Left ventricle myocardium inferior (tissue), 1 donor: ENCODE results near the gene THAP3. TPM values are rescaled to one million over a fixed set of nuclear protein-coding genes. Genes with fewer than 3 reads are reported as not detected.

Experiments
- DNase-seq: peaks from one replicate; pipeline ENCODE4 v3.0.0-alpha.2; 2020
- H3K27ac ChIP-seq: fragments of 200-600 bp; replicated peaks from 2 replicates; pipeline ENCODE4 v1.8.0; 2021
- H3K27me3 ChIP-seq: fragments of 200-600 bp; 2 replicates; pipeline ENCODE4 v1.8.0; 2021; ENCODE audit warnings: low read depth
- H3K36me3 ChIP-seq: fragments of 200-600 bp; 2 replicates; pipeline ENCODE4 v1.8.0; 2021
- H3K4me1 ChIP-seq: fragments of 200-600 bp; 2 replicates; pipeline ENCODE4 v1.8.0; 2021
- H3K4me3 ChIP-seq: fragments of 200-600 bp; 2 replicates; pipeline ENCODE4 v1.8.0; 2021; ENCODE audit warnings: mild to moderate bottlenecking, moderate library complexity
- H3K9me3 ChIP-seq: fragments of 200-600 bp; replicated peaks from 2 replicates; pipeline ENCODE4 v1.8.0; 2021
- intact Hi-C: fragments of 100-400 bp; cut with micrococcal nuclease; formaldehyde crosslinking; loops from one replicate; pipeline ENCODE4 v1.11.0; 2022
- total RNA-seq: library from RNA; stranded (reverse); fragmentation: NEBNext Ultra II Directional; extraction: Animal tissue kit (Norgen Biotek cat#: 25700); gene quantifications from one replicate; pipeline ENCODE4 v1.2.1, GENCODE V29; 2021
- TF ChIP-seq, protein P1 (sequence below): fragments of 200-600 bp; IDR thresholded peaks from 2 replicates; pipeline ENCODE4 v1.8.0; 2021; ENCODE audit warnings: antibody characterized with exemption, mild to moderate bottlenecking, borderline replicate concordance
- donor health status: DM: no; HTN: yes; CAD: no; lungs with severe emphysema.

THAP3 gene
- total RNA-seq, 1 donor from 2014 or later: 14.9 TPM

DNA sequence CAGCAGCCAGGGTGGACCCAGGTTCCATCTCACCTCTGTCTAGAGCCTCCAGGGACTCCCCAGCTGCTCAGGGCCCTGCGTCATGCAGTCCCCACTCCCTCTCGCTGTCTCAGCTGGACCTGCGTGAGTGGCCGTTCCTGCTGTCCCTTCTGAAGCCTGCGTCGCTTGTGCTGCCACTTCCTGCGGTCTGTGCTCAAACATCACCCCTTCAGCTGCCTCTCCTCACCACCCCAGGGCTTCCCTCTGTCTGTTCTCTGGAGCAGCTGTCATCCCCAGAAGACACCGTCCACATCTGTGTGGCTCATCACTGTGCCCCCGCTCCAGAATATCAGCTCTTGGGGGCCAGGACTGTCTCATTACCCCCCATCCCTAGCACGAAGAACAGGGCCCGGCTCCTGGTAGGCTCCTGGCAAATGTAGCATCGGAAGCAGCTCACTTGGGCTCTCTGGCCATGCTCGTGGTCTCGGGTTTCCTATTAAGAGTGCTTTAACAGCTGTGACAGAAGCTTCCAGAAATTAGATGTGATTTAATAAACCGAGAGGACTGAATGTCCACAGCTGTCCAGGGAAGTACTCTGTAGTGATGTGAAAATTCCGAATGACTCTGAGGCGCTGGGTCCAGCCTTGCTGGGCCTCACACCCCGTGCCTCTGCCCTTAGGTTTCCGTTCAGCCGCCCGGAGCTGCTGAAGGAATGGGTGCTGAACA is 3.3 kb downstream of the THAP3 start:
- no peak overlapping the region for H3K4me3 ChIP-seq
- DNase-seq: no peak
- intact Hi-C loops: no loop called here
- H3K4me1 ChIP-seq: peaks cover 37% of the 10 kb centered on the region
- TF ChIP-seq, protein P1, sequence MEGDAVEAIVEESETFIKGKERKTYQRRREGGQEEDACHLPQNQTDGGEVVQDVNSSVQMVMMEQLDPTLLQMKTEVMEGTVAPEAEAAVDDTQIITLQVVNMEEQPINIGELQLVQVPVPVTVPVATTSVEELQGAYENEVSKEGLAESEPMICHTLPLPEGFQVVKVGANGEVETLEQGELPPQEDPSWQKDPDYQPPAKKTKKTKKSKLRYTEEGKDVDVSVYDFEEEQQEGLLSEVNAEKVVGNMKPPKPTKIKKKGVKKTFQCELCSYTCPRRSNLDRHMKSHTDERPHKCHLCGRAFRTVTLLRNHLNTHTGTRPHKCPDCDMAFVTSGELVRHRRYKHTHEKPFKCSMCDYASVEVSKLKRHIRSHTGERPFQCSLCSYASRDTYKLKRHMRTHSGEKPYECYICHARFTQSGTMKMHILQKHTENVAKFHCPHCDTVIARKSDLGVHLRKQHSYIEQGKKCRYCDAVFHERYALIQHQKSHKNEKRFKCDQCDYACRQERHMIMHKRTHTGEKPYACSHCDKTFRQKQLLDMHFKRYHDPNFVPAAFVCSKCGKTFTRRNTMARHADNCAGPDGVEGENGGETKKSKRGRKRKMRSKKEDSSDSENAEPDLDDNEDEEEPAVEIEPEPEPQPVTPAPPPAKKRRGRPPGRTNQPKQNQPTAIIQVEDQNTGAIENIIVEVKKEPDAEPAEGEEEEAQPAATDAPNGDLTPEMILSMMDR: no peak
- no peaks in the 10 kb centered on the region for H3K27me3 ChIP-seq
- no peaks in the 10 kb centered on the region for H3K9me3 ChIP-seq
- no peak overlapping the region for H3K27ac ChIP-seq
- H3K36me3 ChIP-seq: peaks cover 62% of the 10 kb centered on the region

DNA sequence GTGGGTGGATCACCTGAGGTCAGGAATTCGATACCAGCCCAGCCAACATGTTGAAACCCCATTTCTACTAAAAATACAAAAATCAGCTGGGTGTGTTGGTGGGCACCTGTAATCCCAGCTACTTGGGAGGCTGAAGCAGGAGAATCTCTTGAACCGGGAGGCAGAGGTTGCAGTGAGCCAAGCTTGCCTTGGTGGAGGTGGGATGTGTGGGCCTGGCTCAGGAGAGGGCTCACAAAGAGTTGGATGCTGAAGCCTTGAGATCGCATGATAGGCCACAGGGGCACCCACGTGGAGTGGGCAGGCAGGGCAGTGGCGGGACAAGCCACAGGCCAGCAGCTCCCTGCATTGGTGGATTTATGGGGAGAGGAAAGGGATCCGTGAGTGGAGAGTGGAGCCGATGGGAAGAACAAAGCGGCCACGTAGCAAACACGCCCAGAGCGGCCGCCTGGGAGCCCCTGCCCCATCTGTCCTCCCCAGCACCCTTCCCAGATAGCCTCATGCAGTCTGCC is 4.4 kb downstream of the THAP3 start:
- Histone ChIP-seq H3K27me3 (no peaks in the 10 kb centered on the region), H3K27ac (no peak overlapping the region), H3K4me1 (peaks cover 37% of the 10 kb centered on the region), H3K4me3 (no peak overlapping the region), H3K36me3 (peaks cover 69% of the 10 kb centered on the region), H3K9me3 (no peaks in the 10 kb centered on the region)
- intact Hi-C loops: no loop called here
- TF ChIP-seq, protein P1: no peak
- DNase-seq: no peak

DNA sequence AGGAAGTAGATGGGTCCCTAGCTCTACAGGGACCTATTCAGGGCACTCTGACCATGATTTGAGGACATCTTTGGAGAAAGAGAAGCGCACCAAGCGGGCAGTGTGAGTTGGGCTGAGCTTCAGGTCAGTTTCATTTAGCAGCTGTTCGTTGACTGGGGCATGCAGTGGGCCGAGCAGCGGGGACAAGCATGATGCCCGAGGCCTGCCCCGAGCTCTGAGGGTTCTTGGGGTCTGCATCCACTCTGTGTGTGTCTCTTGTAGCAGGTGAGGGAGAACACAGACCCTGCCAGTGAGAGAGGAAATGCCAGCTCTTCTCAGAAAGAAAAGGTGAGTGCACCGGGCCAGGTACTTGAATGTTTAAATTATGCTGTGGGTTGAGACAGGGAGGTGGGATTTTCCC is 5.4 kb downstream of the THAP3 start:
- Histone ChIP-seq H3K27ac (no peak overlapping the region), H3K27me3 (no peaks in the 10 kb centered on the region), H3K9me3 (no peaks in the 10 kb centered on the region), H3K4me3 (no peak overlapping the region), H3K4me1 (peaks cover 39% of the 10 kb centered on the region), H3K36me3 (peaks cover 77% of the 10 kb centered on the region)
- TF ChIP-seq, protein P1: no peak
- intact Hi-C loops: no loop called here
- no peak for DNase-seq

DNA sequence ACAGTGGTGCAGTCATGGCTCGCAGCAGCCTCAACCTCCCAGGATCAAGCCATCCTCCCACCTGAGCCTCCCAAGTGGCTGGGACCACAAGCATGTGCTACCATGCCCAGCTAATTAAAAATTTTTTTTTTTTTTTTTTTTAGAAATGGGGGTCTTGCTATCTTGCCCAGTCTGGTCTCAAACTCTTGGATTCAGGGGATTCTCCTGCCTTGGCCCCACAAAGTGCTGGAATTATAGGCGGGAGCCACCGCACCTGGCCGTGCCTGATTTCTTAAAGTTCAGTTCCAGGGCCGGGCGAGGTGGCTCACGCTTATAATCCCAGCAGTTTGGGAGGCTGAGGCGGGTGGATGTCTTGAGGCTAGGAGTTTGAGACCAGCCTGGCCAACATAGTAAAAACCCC is 6.4 kb downstream of the THAP3 start:
- H3K9me3 ChIP-seq: no peaks in the 10 kb centered on the region
- DNase-seq: no peak
- peaks cover 88% of the 10 kb centered on the region for H3K36me3 ChIP-seq
- H3K4me3 ChIP-seq: no peak overlapping the region
- intact Hi-C loops: no loop called here
- H3K4me1 ChIP-seq: peaks cover 29% of the 10 kb centered on the region
- TF ChIP-seq, protein P1: no peak
- H3K27ac ChIP-seq: no peak overlapping the region
- H3K27me3 ChIP-seq: no peaks in the 10 kb centered on the region

DNA sequence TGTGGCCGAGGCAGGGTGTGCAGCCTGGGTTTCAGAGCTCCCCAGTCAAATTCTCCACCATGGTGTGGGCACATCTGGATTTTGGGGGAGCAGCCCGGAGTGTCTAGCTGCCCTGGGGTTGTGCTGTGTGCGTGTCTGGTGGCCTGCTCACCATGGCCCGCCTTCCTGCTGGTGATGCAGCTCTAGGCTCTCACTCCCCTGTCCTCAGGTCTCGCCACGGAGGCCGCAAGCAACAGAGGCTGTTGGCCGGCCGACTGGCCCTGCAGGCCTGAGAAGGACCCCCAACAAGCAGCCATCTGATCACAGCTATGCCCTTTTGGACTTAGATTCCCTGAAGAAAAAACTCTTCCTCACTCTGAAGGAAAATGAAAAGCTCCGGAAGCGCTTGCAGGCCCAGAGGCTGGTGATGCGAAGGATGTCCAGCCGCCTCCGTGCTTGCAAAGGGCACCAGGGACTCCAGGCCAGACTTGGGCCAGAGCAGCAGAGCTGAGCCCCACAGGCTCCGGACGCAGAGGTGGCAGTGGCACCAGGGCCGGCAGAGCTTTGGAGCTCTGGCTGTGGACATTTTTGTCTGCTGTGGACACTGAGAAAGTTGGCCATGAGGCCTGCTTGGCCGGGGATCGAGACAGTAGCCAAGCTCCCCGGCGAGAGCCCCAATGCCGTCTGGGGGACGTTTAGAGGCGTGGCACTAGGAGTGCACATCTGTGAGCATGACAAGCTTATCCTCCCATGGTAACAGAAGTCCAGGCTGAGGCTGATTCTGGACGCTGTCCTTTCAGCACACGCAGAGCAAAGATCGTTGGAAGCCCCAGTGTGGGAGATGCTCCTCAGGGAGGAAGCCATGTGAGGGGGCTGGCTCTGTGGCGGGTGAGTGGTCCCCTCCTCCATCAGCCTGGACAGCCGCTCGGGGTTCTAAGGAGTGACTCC is 8.2 kb downstream of the THAP3 start:
- H3K4me3 ChIP-seq: no peak overlapping the region
- peaks cover 12% of the 10 kb centered on the region for H3K4me1 ChIP-seq
- intact Hi-C loops: no loop called here
- TF ChIP-seq, protein P1: no peak
- peaks cover 97% of the 10 kb centered on the region for H3K36me3 ChIP-seq
- H3K27ac ChIP-seq: no peak overlapping the region
- DNase-seq: no peak
- no peaks in the 10 kb centered on the region for H3K27me3 ChIP-seq
- no peaks in the 10 kb centered on the region for H3K9me3 ChIP-seq
